Ishikawa (cell line): ENCODE data around the gene QPRT.

Experiments
- CEBPB ChIP-seq: IDR thresholded peaks from 2 replicates; pipeline ENCODE4 v1.6.1; 2012
- CREB1 ChIP-seq: IDR thresholded peaks from 2 replicates; pipeline ENCODE4 v1.6.1; 2012; ENCODE audit warnings: low read depth
- EGR1 ChIP-seq: IDR thresholded peaks from 2 replicates; pipeline ENCODE4 v1.6.1; 2012
- EP300 ChIP-seq: IDR thresholded peaks from 2 replicates; pipeline ENCODE4 v1.6.1; 2012; ENCODE audit warnings: borderline replicate concordance
- FOXM1 ChIP-seq: IDR thresholded peaks from 2 replicates; pipeline ENCODE4 v1.6.1; 2012; ENCODE audit warnings: low read depth, borderline replicate concordance
- NFIC ChIP-seq: IDR thresholded peaks from 2 replicates; pipeline ENCODE4 v1.6.1; 2012
- RAD21 ChIP-seq: IDR thresholded peaks from 2 replicates; pipeline ENCODE4 v1.6.1; 2012; ENCODE audit warnings: low read depth
- TAF1 ChIP-seq: IDR thresholded peaks from 2 replicates; pipeline ENCODE4 v1.6.1; 2012; ENCODE audit warnings: low read depth, mild to moderate bottlenecking
- TCF12 ChIP-seq: IDR thresholded peaks from 2 replicates; pipeline ENCODE4 v1.6.1; 2012; ENCODE audit warnings: low read depth
- TEAD4 ChIP-seq: IDR thresholded peaks from 2 replicates; pipeline ENCODE4 v1.6.1; 2012
- YY1 ChIP-seq: IDR thresholded peaks from 2 replicates; pipeline ENCODE4 v1.6.1; 2012; ENCODE audit warnings: low read depth
- ZBTB7A ChIP-seq: IDR thresholded peaks from 2 replicates; pipeline ENCODE4 v1.6.1; 2012; ENCODE audit warnings: low read depth
- TF ChIP-seq, protein P1 (sequence below): IDR thresholded peaks from 2 replicates; pipeline ENCODE4 v1.6.1; 2012
- TF ChIP-seq, protein P2 (sequence below): IDR thresholded peaks from 2 replicates; pipeline ENCODE4 v1.6.1; 2012
- TF ChIP-seq, protein P3 (sequence below): IDR thresholded peaks from 2 replicates; pipeline ENCODE4 v1.6.1; 2012; ENCODE audit warnings: low read depth, mild to moderate bottlenecking

The QPRT gene

DNA sequence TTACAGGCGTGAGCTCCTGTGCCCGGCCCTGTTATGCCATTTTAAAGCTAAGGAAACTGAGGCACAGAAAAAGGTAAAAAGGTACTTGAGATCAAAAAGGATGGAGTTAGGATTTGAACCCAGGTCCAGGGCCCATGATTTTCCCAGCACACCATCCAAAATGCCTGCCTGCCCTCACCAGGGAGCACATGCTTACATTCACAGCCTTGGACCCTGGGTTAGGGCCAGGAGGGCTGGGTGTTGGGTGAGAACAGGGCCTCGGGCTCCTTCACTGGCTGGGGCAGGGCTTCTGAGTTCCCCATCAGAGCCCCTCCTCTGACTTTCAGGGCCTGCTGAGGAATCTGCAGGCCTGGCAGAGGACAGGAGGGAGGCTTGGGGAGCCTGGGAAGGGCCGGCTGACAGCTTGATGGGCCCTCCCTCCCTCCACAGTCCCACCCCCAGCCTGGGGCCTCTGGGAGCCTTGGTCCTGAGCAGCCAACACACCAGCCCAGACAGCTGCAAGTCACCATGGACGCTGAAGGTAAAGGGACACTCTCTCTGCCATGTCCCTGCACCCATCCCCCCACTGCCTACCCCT lies at the start of gene QPRT:
QPRT (plus strand) TSS at position 490 of the 577 bp plus-strand sequence; CDS start at position 508, 18 bp downstream.
- no peak for TF ChIP-seq CREB1
- TF ChIP-seq FOXM1: no peak
- TF ChIP-seq TCF12: no peak
- TF ChIP-seq TEAD4: no peak
- TF ChIP-seq, protein P1, sequence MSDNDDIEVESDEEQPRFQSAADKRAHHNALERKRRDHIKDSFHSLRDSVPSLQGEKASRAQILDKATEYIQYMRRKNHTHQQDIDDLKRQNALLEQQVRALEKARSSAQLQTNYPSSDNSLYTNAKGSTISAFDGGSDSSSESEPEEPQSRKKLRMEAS: no peak; the same call in 1 of the 2 replicates
- TF ChIP-seq RAD21: no peak

DNA sequence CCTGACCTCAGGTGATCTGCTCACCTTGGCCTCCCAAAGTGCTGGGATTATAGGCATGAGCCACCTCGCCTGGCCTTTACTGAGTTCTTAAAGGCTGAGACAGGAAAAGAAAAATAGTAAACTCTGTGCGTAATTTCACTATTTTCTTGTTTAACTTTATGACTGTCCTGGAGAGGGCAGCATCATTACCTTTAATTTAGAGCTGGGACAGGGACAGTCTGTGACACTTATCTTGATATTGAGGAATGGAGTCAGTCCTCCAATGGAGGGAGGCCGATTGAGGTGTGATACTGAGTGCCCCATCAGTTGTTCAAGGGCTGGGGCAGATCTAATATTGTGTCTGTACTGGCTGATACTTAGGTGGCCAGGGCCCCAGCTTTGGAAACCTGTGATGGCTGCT lies 37.4 kb upstream of the QPRT start:
- no peak for TF ChIP-seq NFIC
- TF ChIP-seq TCF12: no peak
- no peak for TF ChIP-seq TAF1
- TF ChIP-seq, protein P2, sequence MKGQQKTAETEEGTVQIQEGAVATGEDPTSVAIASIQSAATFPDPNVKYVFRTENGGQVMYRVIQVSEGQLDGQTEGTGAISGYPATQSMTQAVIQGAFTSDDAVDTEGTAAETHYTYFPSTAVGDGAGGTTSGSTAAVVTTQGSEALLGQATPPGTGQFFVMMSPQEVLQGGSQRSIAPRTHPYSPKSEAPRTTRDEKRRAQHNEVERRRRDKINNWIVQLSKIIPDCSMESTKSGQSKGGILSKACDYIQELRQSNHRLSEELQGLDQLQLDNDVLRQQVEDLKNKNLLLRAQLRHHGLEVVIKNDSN: no peak
- TF ChIP-seq, protein P1: no peak
- TF ChIP-seq TEAD4: no peak
- no peak for TF ChIP-seq FOXM1
- no peak for TF ChIP-seq CREB1
- no peak; the same call in 1 of the 2 replicates for TF ChIP-seq RAD21
- no peak for TF ChIP-seq CEBPB
- no peak for TF ChIP-seq EP300
- TF ChIP-seq YY1: no peak
- TF ChIP-seq, protein P3, sequence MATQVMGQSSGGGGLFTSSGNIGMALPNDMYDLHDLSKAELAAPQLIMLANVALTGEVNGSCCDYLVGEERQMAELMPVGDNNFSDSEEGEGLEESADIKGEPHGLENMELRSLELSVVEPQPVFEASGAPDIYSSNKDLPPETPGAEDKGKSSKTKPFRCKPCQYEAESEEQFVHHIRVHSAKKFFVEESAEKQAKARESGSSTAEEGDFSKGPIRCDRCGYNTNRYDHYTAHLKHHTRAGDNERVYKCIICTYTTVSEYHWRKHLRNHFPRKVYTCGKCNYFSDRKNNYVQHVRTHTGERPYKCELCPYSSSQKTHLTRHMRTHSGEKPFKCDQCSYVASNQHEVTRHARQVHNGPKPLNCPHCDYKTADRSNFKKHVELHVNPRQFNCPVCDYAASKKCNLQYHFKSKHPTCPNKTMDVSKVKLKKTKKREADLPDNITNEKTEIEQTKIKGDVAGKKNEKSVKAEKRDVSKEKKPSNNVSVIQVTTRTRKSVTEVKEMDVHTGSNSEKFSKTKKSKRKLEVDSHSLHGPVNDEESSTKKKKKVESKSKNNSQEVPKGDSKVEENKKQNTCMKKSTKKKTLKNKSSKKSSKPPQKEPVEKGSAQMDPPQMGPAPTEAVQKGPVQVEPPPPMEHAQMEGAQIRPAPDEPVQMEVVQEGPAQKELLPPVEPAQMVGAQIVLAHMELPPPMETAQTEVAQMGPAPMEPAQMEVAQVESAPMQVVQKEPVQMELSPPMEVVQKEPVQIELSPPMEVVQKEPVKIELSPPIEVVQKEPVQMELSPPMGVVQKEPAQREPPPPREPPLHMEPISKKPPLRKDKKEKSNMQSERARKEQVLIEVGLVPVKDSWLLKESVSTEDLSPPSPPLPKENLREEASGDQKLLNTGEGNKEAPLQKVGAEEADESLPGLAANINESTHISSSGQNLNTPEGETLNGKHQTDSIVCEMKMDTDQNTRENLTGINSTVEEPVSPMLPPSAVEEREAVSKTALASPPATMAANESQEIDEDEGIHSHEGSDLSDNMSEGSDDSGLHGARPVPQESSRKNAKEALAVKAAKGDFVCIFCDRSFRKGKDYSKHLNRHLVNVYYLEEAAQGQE: no peak
- TF ChIP-seq EGR1: no peak

DNA sequence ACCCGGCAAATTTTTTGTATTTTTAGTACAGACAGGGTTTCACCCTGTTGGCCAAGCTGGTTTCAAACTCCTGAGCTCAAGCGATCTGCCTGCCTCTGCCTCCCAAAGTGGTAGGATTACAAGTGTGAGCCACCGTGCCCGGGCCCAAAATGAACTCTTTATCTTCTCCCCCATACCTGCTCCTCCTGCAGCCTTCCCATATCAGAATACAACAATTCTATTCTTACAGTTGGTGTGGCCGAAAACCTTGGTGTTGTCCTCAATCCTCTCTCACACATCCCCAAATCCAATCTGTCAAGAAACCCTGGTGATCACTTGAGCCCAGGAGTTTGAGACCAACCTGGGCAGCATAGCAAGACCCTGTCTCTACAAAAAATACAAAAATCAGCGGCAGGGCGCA lies 35.4 kb upstream of the QPRT start:
- TF ChIP-seq CEBPB: no peak

DNA sequence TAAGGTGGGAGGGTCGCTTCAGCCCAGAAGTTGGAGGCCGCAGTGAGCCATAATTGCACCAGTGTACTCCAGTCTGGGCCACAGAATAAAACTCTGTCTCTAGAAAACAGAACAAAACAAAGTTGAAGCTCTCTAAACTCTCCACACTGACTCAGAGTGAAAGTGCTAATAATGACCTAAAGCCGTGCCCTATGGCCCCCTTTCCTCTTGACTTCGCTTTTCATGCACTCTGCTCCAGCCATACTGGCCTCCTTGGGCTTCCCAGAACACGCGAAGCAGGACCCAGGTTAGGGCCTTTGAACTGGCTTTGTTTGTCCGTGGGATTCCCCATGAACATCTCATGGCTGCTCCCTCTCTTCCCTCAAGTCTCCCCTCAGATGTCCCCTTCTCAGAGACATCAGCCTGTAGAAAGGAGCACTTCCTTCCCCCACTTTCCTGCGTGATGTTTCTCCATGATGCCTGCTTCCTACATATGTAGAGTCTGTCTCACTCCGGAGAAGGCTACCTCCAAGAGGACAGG lies 34.6 kb upstream of the QPRT start:
- TF ChIP-seq CEBPB (no peak), TCF12 (no peak), TAF1 (no peak)

DNA sequence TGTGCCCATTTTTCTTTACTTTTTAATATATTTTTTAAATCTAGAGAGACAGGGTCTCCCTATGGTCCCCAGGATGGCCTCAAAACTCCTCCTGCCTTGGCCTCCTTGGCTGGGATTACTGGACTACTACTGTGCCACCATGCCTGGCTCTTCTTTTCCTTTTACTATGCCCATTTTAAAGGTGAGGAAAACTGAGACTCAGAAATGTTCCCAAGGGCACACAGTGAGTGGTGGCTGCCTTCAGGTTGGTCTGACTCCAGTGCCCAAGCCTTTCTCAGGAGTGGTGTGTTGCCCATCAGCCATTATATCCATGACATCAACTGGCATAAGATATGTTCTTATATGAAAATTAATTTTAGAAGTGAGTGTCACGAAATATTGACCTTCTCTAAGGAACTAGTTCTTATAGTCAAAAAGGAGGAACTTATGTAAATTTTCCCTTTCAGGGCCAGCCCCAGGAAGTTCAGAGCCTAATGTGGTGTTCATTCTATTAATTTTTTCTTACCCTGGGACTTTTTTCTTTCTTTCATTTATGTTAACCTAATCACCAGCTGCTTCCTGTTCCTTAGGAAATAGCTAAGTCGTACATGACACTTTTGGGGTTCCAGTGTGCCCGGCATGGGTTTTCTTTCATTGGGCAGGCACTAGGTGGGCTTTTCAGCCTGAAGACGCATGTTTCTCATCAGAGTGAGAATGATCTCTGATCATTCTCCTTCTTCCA lies 33.8 kb upstream of the QPRT start:
- TF ChIP-seq ZBTB7A (no peak), NFIC (no peak), CREB1 (no peak), EP300 (no peak), TEAD4 (no peak), TAF1 (no peak), FOXM1 (no peak), CEBPB (no peak), YY1 (no peak)
- TF ChIP-seq, protein P2: no peak
- TF ChIP-seq, protein P3: no peak
- TF ChIP-seq, protein P1: no peak

DNA sequence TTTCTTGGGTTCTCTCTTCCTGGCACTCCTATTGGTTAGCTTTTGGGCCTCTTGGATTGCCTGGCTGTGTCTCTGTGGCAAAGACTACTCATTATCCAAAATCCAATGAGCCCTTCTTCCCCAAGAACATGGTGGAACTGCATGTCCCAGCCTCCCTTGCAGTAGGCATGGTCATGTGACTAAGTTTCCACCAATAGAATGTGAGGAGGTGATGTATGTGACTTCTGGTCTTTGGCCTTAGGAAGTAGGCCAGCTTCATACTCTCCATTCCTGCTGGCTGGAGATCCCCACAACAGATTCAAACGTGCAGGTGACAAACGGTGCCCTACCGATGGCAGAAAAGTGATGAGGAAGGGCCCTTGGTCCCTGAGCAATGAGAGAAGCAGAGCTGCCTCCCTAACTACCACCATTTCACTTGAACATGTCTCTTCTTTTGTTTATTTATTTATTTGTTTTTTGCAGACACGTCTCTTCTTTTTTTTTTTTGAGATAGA lies 33.2 kb upstream of the QPRT start:
- TF ChIP-seq, protein P1: no peak
- TF ChIP-seq CREB1 (no peak), ZBTB7A (no peak), FOXM1 (no peak), NFIC (no peak), YY1 (no peak)
- TF ChIP-seq, protein P3: no peak
- TF ChIP-seq, protein P2: peak; percentile 93
